OCI-LY3 (cell line): ENCODE results near the gene ESPN.

Experiments
- CTCF ChIP-seq: fragments of 200-600, 300-600 bp; sonication (generic); IDR thresholded peaks from 2 replicates; pipeline ENCODE4 v1.5.1; 2014; ENCODE audit warnings: antibody characterized with exemption, low read length, low read depth
- EZH2phosphoT487 ChIP-seq: fragments of 200-600 bp; shearing (Covaris generic); IDR thresholded peaks from 2 replicates; pipeline ENCODE4 v1.6.1; 2018; ENCODE audit warnings: antibody characterized with exemption, mixed run types, low read depth

- no peak for TF ChIP-seq CTCF
- TF ChIP-seq EZH2phosphoT487: no peak
Observed at GRCh38 chr1:6409733-6410132, 14.8 kb upstream of the ESPN start.
